SK-N-DZ (cell line): ENCODE measurements around the gene AOPEP.
A peak's percentile ranks its signal among the peaks of the same experiment; 100 is the strongest.
"Not testable (repeated sequence)": the region's sequence is repeated elsewhere in the genome, so short reads cannot be mapped to it uniquely, and the experiment has no call there.

Experiments
- DNase-seq: peaks from one replicate; pipeline ENCODE4 v3.0.0-alpha.2; 2015; ENCODE audit warnings: low spot score

Gene AOPEP

DNA sequence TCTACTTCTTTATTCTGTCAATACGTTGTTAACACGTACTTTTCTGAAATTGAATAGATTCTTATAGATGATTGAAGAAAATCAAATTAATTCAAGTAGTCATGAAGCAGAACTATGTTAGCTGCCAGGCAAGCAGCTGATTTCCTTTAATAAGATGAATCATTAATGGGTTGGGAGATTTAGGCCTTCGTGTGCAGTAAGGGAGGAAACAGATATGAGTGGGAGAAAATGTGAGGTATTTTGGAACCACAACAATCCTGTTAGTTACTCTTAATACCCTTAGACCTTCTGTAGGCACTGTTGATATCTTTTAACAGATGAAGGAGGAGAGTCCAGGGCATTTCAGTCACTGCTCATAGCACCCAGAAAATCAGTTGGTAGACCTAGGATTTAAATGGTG is 121.0 kb downstream of the AOPEP start:
- DNase-seq = no peak

GRCh38 chr9:94848791-94849190 is 122.3 kb downstream of the AOPEP start:
- DNase-seq = not testable (repeated sequence)

DNA sequence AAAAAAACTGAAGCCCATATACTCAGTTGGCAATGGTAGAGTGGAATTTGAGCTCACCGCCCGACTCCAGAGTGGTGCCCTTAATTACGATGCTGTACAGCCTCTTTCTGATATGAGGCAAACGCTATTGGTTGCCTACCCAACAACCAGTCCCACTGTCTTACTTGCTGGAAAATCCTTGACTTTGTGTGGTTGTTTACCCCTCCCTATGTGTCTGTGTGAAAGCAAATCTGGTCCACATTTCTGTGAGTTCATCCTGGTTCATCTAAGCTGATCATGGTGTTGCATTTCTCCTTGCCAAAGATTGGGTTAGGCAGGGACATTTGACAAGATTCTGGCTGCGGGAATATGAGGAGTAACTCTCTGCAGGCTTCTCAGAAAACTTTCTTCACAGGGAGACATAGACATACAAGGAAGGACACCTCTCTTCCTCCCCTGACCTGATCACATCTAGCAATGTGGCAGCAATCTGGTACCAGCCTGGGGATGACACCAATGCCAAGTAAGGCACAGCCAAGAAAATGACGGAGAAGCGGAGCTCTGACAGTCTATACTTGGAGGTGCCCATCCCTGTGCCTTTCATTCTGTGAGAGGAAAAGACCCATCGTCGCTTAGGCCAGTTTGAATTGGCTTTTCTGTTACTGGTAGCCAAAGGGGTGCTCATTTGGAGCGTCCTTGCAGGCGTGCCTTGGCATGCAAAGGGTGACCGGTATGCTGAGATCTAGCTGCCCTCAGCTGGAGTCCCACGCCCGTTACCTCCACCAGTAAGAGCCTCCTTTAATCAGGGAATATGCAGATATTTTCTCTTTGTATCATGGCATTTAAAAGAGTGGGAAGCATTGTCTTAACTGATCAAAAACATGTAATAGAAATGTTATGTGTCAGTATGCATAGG is 124.3 kb downstream of the AOPEP start:
- no peak for DNase-seq

GRCh38 chr9:94851467-94851866 is 125.0 kb downstream of the AOPEP start:
- no peak for DNase-seq

GRCh38 chr9:94851892-94852291 is 125.4 kb downstream of the AOPEP start:
- DNase-seq = no peak

DNA sequence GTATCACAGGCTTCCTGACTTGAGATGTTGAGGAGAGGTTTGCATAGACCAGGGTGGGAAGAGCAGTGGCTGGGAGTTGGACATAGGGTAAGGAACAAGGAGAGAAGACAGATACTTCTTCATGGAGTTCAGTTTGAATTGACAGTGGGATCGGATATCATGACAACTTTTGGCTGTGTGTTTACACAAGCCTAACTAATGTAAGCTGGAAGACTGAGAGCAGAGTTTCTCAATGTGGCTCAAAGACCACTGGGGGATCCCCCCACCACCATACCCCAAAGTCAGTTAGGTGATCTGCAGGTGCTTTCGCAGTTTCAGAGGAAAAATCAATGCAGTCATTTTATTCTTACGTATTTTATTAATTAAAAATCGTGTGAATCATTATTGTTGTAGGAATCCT is 125.9 kb downstream of the AOPEP start:
- DNase-seq = no peak

- DNase-seq = no peak
Measured at GRCh38 chr9:94853887-94854286, 127.4 kb downstream of the AOPEP start.

DNA sequence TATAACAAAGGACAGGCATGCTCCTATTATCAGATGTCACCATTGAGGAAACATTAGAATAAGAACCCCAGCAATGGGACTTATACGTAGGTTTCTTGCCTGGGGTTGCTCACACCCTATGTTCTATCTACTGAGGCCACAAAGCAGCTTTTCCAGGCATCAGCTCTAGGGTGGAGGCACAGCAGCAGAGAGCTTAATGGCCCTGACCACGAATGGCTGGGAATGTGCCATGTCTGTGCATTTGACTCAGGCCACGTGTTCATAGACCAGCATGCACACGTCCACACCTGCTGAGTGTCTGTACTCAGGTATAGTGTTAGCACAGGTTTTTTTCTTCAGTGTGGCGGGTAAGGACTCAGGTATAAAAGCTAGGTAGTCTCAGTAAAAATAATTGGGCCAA is 129.4 kb downstream of the AOPEP start:
- DNase-seq = no peak

GRCh38 chr9:94857791-94858190 is 131.3 kb downstream of the AOPEP start:
- no peak for DNase-seq

DNA sequence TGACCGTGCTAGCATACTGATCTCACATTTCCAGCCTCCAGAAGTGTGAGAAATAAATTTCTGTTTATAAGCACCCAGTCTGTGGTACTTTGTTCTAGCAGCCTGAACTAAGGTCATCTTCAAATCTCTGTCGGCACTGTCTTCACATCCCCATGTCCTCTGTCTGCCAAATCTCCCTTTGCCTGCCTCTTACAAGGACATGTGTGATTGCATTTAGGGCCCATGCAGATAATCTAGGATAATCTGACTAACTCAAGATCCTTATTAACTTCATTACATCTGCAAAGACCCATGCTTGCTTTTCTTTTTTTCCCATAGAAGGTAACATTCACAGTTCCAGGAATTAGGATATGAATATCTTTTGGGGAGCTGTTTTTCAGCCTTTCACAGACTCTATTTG is 132.7 kb downstream of the AOPEP start:
- no peak for DNase-seq

- DNase-seq = no peak
Measured at GRCh38 chr9:94859891-94860290, 133.4 kb downstream of the AOPEP start.

DNA sequence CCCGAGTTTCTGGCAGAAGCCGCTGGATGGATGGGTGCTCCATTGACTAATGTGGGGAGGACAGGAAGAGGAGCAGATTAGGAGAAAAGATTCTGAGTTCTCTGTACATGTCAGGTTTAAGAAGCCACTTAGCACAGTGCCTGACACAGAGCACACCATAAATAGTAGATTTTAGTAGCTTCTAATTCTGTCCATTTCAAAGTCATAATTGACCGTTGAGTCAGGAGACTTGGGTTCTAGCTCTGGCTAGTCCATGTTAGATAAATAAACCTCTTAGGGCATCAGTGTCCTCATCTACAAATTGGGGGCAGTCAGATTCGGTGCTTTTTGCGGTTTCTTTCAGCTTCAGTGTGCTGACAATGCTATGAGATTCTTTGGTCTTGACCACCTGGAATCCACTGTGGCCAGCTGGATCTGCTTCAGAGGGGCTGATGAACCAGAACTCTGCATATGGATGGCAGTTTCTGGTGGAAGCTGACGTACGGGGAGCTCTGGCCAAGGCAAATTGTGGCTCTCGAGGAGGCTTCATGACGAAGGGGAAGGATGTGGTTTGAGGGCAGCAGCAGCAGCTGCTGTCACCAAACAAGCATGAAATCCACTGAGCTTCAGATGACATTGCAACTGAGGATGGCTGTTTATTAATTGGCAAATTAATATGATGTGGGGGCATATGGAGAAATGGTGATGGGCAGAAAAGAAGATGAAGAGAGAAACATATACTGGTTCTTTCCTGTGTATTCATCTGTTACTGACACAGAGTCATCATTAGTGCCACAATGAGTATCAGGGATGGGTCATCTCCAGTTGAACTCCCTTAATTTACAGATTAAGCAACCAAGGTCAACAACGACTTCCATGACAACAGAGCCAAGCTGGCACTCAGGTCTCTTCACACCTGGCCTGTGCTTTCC is 134.4 kb downstream of the AOPEP start:
- DNase-seq = no peak

DNA sequence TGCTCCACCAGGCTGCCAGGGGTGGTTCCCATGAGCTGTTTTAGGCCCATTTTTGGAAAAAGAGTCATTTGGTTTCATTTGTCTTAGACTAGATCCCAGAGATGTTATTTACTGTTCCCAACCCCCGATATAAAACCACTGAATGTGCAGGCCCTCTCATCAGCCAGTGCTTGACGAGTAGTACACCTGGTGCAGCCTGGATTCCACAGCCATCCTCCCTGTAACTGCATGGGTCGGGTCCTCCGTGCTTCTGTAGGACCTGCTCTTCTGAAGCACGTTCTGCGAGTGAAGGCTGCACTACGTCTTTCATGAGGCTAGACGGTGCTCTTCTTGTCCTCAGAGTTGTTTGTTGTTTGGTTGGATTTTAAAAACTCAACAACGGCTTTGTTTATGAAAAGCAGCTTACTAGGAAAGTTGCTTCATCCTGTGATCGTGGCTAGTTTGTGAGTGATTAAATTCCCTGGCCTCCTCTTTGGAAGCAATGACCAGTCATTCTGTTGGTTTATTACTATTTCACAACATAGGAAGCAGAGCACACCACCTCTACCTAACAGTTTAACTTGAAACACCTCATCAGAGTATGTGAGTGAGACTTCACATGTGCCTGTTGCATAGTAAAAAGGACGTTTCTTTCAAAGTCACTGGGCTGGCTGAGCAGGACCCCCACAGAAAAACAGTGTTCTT is 135.2 kb downstream of the AOPEP start:
- no peak for DNase-seq

GRCh38 chr9:94864196-94864595 is 137.7 kb downstream of the AOPEP start:
- no peak for DNase-seq

- no peak for DNase-seq
Measured at GRCh38 chr9:94864862-94865509, 138.5 kb downstream of the AOPEP start.

DNA sequence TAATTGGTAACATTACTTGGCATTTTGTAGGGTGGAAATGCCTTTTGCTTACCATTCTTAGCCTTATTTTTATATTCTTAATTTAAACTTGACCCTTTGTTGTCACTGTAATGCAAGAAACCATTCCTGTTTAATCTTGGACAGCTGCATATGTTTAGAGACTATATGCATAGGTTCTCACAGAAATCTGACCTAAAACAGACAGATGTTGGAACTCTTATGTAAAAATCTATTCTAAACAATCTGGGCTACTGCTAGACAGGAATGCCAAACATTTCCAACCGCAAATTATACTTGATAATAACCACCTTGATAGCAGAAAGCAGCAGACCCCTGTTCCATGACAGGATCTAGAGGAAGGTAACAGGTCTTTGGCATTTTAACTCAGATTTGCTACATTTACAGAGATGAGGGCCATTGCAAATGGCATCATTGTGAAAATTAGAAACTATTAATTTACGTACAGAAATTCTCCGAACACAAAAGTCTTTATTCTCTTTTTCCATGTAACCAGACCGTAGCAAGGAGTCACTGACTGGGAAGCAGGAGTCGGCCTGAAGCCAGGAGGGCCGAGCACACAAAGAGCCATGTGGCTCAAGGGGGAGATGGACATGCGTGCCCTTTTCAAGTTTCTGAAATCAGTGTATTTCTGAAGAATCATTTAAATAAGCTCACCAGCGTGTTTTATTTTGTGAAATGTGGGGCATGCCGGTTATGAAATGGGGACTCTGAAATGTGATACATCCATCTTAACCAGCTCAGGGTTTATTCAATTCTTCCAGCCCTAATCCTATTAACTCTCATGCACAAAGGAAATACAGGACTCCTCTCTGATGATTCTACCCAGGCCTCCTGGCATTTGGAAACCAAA is 139.3 kb downstream of the AOPEP start:
- DNase-seq = peak; percentile 94

DNA sequence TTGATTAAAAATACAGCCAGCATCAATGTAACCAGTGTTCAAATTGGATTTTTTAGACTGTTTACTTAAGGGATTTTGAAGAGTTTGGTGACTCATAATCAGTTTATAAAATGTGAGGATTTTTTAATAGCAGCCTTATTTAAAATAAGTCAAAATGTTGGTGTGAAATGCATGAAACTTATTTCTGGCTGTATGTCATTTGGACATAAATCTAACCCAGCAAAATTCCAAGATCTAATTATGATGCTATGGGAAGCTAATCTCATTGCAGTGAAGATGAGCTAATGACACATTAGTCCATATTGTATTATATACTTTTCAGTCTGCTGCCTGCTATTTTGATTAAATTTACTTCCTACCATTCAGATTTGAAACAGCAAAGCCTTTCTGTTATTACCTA is 140.3 kb downstream of the AOPEP start:
- peak; percentile 91 for DNase-seq

GRCh38 chr9:94867281-94867841 is 140.9 kb downstream of the AOPEP start:
- peak; percentile 95 for DNase-seq

- DNase-seq = no peak
Measured at GRCh38 chr9:94867842-94868312, 141.4 kb downstream of the AOPEP start.

DNA sequence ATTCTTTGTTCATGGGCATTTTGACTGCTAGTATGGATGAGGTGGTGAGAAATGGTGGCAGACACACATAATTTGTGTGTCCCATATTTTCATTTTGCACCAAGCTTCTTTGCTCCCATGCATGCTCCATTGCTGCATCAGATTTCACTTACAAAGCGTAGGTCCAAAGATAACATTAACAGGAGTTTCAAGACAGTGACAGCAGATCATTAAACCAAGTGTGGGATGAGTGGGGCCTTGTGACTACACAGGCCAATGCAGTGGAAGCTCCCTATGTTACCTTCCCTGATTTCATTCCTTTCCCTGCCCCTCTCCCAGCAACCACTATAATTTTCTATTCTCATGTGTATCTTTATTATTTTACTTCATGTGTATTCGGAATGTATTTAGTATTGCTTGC is 142.0 kb downstream of the AOPEP start:
- no peak for DNase-seq
